Breast epithelium (tissue), 3 donors: ENCODE results near the gene NINL.

Experiments used
- CTCF ChIP-seq, 3 donors: fragments of 450-650 bp; IDR thresholded peaks; one replicate each; pipeline ENCODE4 v1.5.1; 2016 to 2017; ENCODE audit warnings: antibody characterized with exemption in 3 of 3, mild to moderate bottlenecking in 3 of 3, moderate library complexity in 3 of 3
- POLR2A ChIP-seq: fragments of 450-650 bp; IDR thresholded peaks from one replicate; pipeline ENCODE4 v1.6.1; 2016; ENCODE audit warnings: antibody characterized with exemption, mild to moderate bottlenecking, moderate library complexity
- POLR2AphosphoS5 ChIP-seq, 3 donors: sonication (generic); formaldehyde crosslinking; IDR thresholded peaks; one replicate each; pipeline ENCODE4 v1.6.1; 2017; ENCODE audit warnings: antibody characterized with exemption in 3 of 3

GRCh38 chr20:25566821-25567220 lies 18.5 kb downstream of the NINL start:
- TF ChIP-seq POLR2A (no peak), POLR2AphosphoS5 (IDR thresholded peaks at IDR 0.05) (no peak), CTCF (IDR thresholded peaks at IDR 0.05) (no peak)
